GM21526 (cell line): ENCODE measurements around the gene SLC48A1.

Source experiments
- ATAC-seq: cut with Tn5 transposase; IDR thresholded peaks from one replicate; pipeline ENCODE4 v1.9.1; 2021; ENCODE audit warnings: moderate library complexity; ENCODE audit not compliant: unreplicated experiment, low FRiP score

SLC48A1 gene

GRCh38 chr12:47819896-47820630, 47.0 kb downstream of the SLC48A1 start, which contains the start of gene HDAC7:
Gene HDAC7 (minus strand): TSS chr12:47819903. CDS start chr12:47819785, 118 bp downstream.
- no peak for ATAC-seq

GRCh38 chr12:47820631-47821345, 47.8 kb downstream of the SLC48A1 start:
- ATAC-seq = no peak

- ATAC-seq = no peak
These were observed 48.3 kb downstream of the SLC48A1 start for GRCh38 chr12:47821346-47821706.

GRCh38 chr12:47822401-47822800, 49.4 kb downstream of the SLC48A1 start:
- ATAC-seq = no peak

- ATAC-seq = no peak
These were observed 49.8 kb downstream of the SLC48A1 start for GRCh38 chr12:47822863-47823262.

GRCh38 chr12:47823422-47824086, 50.5 kb downstream of the SLC48A1 start:
- no peak for ATAC-seq

- ATAC-seq = no peak
These were observed 51.2 kb downstream of the SLC48A1 start for GRCh38 chr12:47824198-47824597.

GRCh38 chr12:47824635-47825034, 51.6 kb downstream of the SLC48A1 start:
- no peak for ATAC-seq

GRCh38 chr12:47825173-47825639, 52.2 kb downstream of the SLC48A1 start:
- ATAC-seq = no peak

- ATAC-seq = no peak
These were observed 55.3 kb downstream of the SLC48A1 start for GRCh38 chr12:47828008-47828975.

GRCh38 chr12:47828976-47829482, 56.0 kb downstream of the SLC48A1 start:
- no peak for ATAC-seq

- ATAC-seq = no peak
These were observed 56.5 kb downstream of the SLC48A1 start for GRCh38 chr12:47829584-47829983.
